HEK293T (cell line): Measurements from ENCODE around the gene PIR.

Experiments used
- CTCF ChIA-PET: fragments of 350-600 bp; formaldehyde crosslinking; extraction: SDS; loops from one replicate; lab custom pipeline; 2021; ENCODE audit warnings: antibody characterized with exemption, inconsistent platforms; lab: Yijun Ruan, JAX
- POLR2A ChIA-PET: fragments of 350-600 bp; formaldehyde crosslinking; extraction: SDS; loops from one replicate; lab custom pipeline; 2020; ENCODE audit warnings: antibody characterized with exemption, inconsistent platforms; lab: Yijun Ruan, JAX
- DNase-seq: peaks from one replicate; pipeline ENCODE4 v3.0.0; 2012; ENCODE audit warnings: mixed read lengths; ENCODE audit errors: extremely low spot score
- ARNT ChIP-seq: fragments of 450-650 bp; IDR thresholded peaks from 2 replicates; pipeline ENCODE4 v1.6.1; 2017; ENCODE audit warnings: mild to moderate bottlenecking
- BHLHE40 ChIP-seq: fragments of 450-650 bp; IDR thresholded peaks from 2 replicates; pipeline ENCODE4 v1.6.1; 2016; ENCODE audit warnings: mild to moderate bottlenecking, moderate library complexity, borderline replicate concordance
- CTBP1 ChIP-seq: fragments of 450-650 bp; IDR thresholded peaks from 2 replicates; pipeline ENCODE4 v1.6.1; 2016; ENCODE audit warnings: borderline replicate concordance
- ELF4 ChIP-seq: fragments of 450-650 bp; IDR thresholded peaks from 2 replicates; pipeline ENCODE4 v1.6.1; 2017; ENCODE audit warnings: antibody characterized with exemption
- FOXA1 ChIP-seq: fragments of 450-650 bp; IDR thresholded peaks from 2 replicates; pipeline ENCODE4 v1.6.1; 2016; ENCODE audit warnings: mild to moderate bottlenecking
- FOXK2 ChIP-seq: fragments of 450-650 bp; IDR thresholded peaks from 2 replicates; pipeline ENCODE4 v1.6.1; 2016; ENCODE audit warnings: mild to moderate bottlenecking
- FOXM1 ChIP-seq: fragments of 450-650 bp; IDR thresholded peaks from 2 replicates; pipeline ENCODE4 v1.6.1; 2017; ENCODE audit warnings: mild to moderate bottlenecking, borderline replicate concordance
- HDGF ChIP-seq: fragments of 450-650 bp; IDR thresholded peaks from 2 replicates; pipeline ENCODE4 v1.6.1; 2017; ENCODE audit warnings: antibody characterized with exemption, borderline replicate concordance
- L3MBTL2 ChIP-seq: fragments of 450-650 bp; conservative IDR thresholded peaks from 2 replicates; pipeline ENCODE4 v1.6.1; 2016; ENCODE audit warnings: mild to moderate bottlenecking
- LEF1 ChIP-seq: fragments of 450-650 bp; IDR thresholded peaks from 2 replicates; pipeline ENCODE4 v1.6.1; 2017; ENCODE audit warnings: mild to moderate bottlenecking, borderline replicate concordance
- NFRKB ChIP-seq: fragments of 450-650 bp; IDR thresholded peaks from 2 replicates; pipeline ENCODE4 v1.6.1; 2016; ENCODE audit warnings: mild to moderate bottlenecking, moderate library complexity
- PKNOX1 ChIP-seq: fragments of 450-650 bp; IDR thresholded peaks from 2 replicates; pipeline ENCODE4 v1.6.1; 2016
- SP1 ChIP-seq: fragments of 450-650 bp; IDR thresholded peaks from 2 replicates; pipeline ENCODE4 v1.6.1; 2017
- SUZ12 ChIP-seq: fragments of 450-650 bp; IDR thresholded peaks from 2 replicates; pipeline ENCODE4 v1.6.1; 2016; ENCODE audit warnings: mild to moderate bottlenecking
- TARDBP ChIP-seq: fragments of 450-650 bp; IDR thresholded peaks from 2 replicates; pipeline ENCODE4 v1.6.1; 2016
- ZNF384 ChIP-seq: fragments of 450-650 bp; IDR thresholded peaks from 2 replicates; pipeline ENCODE4 v1.6.1; 2016

PIR gene

GRCh38 chrX:15384304-15384703 is 108.8 kb downstream of the PIR start, which contains the start of gene VEGFD:
TSS of gene VEGFD (minus strand) at chrX:15384413. CDS start at chrX:15383946, 467 bp downstream.
- ChIA-PET CTCF (interaction anchor here (0.6 to 0.8 kb wide), 2 partner anchors 11 to 287 kb away, joined by 3 to 5 read pairs; no protein-coding TSS in a partner anchor), POLR2A (no interaction called here)
- no peak for TF ChIP-seq ZNF384
- TF ChIP-seq L3MBTL2: no peak
- no peak for TF ChIP-seq ARNT
- TF ChIP-seq NFRKB: no peak
- TF ChIP-seq HDGF: no peak
- TF ChIP-seq PKNOX1: no peak
- no peak for TF ChIP-seq FOXA1
- TF ChIP-seq ELF4: no peak
- no peak for TF ChIP-seq TARDBP
- no peak for TF ChIP-seq SP1
- no peak for TF ChIP-seq CTBP1
- TF ChIP-seq BHLHE40: no peak
- TF ChIP-seq FOXK2: no peak
- no peak for TF ChIP-seq FOXM1
- TF ChIP-seq LEF1: no peak
- DNase-seq: no peak

GRCh38 chrX:15382813-15383212 is 110.3 kb downstream of the PIR start:
- ChIA-PET CTCF (interaction anchor here (0.6 to 1.2 kb wide), 2 partner anchors 9 to 11 kb away, joined by 3 read pairs; no protein-coding TSS in a partner anchor), POLR2A (no interaction called here)
- TF ChIP-seq NFRKB: no peak
- no peak for TF ChIP-seq FOXM1
- TF ChIP-seq ELF4: no peak
- TF ChIP-seq TARDBP: no peak
- TF ChIP-seq ARNT: no peak
- TF ChIP-seq L3MBTL2: no peak
- TF ChIP-seq PKNOX1: no peak
- TF ChIP-seq SP1: no peak
- no peak for TF ChIP-seq CTBP1
- no peak for TF ChIP-seq BHLHE40
- no peak for TF ChIP-seq LEF1
- TF ChIP-seq HDGF: no peak
- no peak for TF ChIP-seq ZNF384
- TF ChIP-seq SUZ12: no peak
- TF ChIP-seq FOXK2: no peak
- no peak for TF ChIP-seq FOXA1
- no peak for DNase-seq

- TF ChIP-seq SUZ12 (no peak), ZNF384 (no peak), L3MBTL2 (no peak), SP1 (no peak), FOXK2 (no peak), PKNOX1 (no peak), LEF1 (no peak), FOXM1 (no peak), NFRKB (no peak)
- no peak for DNase-seq
- POLR2A ChIA-PET: no interaction called here
- CTCF ChIA-PET: no interaction called here
Observed at GRCh38 chrX:15376956-15377355, 116.2 kb downstream of the PIR start.

GRCh38 chrX:15373976-15374375 is 119.2 kb downstream of the PIR start:
- ChIA-PET CTCF (interaction anchor here (0.7 to 1.4 kb wide), 3 partner anchors 9 to 16 kb away, joined by 3 to 5 read pairs (median 3); partner anchors contain the start of gene VEGFD), POLR2A (no interaction called here)
- TF ChIP-seq PKNOX1 (no peak), FOXM1 (no peak), CTBP1 (no peak), SP1 (no peak), L3MBTL2 (no peak), ZNF384 (no peak), FOXA1 (no peak)
- no peak for DNase-seq

GRCh38 chrX:15366506-15367352 is 126.4 kb downstream of the PIR start:
- CTCF ChIA-PET: no interaction called here
- TF ChIP-seq ELF4 (no peak), NFRKB (no peak), FOXM1 (no peak), FOXA1 (no peak), ARNT (no peak), BHLHE40 (no peak), L3MBTL2 (no peak), TARDBP (no peak), SUZ12 (no peak)
- POLR2A ChIA-PET: no interaction called here
- DNase-seq: no peak
